Astrocyte of the cerebellum (primary cell): ENCODE measurements around the gene IMMP2L.

ENCODE experiments used
- DNase-seq: peaks from one replicate; pipeline ENCODE4 v3.0.0-alpha.2; 2011; ENCODE audit warnings: low read depth
- H3K4me3 ChIP-seq: 2 replicates; pipeline ENCODE4 v1.5.1; 2011; ENCODE audit warnings: mild to moderate bottlenecking, low read depth, low read length, moderate library complexity
- in situ Hi-C: cut with HindIII; loops from 2 replicates; pipeline ENCODE4 v1.10.0; 2017; ENCODE audit warnings: low sequenced_read_pairs
- TF ChIP-seq, protein P1 (sequence below): IDR thresholded peaks from 2 replicates; pipeline ENCODE4 v1.5.1; 2012; ENCODE audit warnings: low read length, low read depth, moderate library complexity, mild to moderate bottlenecking; ENCODE audit errors: missing control alignments

The IMMP2L gene

GRCh38 chr7:111138193-111138569 is 424.1 kb downstream of the IMMP2L start:
- in situ Hi-C loops: no loop called here
- no peak for DNase-seq
- TF ChIP-seq, protein P1, sequence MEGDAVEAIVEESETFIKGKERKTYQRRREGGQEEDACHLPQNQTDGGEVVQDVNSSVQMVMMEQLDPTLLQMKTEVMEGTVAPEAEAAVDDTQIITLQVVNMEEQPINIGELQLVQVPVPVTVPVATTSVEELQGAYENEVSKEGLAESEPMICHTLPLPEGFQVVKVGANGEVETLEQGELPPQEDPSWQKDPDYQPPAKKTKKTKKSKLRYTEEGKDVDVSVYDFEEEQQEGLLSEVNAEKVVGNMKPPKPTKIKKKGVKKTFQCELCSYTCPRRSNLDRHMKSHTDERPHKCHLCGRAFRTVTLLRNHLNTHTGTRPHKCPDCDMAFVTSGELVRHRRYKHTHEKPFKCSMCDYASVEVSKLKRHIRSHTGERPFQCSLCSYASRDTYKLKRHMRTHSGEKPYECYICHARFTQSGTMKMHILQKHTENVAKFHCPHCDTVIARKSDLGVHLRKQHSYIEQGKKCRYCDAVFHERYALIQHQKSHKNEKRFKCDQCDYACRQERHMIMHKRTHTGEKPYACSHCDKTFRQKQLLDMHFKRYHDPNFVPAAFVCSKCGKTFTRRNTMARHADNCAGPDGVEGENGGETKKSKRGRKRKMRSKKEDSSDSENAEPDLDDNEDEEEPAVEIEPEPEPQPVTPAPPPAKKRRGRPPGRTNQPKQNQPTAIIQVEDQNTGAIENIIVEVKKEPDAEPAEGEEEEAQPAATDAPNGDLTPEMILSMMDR: no peak
- H3K4me3 ChIP-seq: no peak overlapping the region

DNA sequence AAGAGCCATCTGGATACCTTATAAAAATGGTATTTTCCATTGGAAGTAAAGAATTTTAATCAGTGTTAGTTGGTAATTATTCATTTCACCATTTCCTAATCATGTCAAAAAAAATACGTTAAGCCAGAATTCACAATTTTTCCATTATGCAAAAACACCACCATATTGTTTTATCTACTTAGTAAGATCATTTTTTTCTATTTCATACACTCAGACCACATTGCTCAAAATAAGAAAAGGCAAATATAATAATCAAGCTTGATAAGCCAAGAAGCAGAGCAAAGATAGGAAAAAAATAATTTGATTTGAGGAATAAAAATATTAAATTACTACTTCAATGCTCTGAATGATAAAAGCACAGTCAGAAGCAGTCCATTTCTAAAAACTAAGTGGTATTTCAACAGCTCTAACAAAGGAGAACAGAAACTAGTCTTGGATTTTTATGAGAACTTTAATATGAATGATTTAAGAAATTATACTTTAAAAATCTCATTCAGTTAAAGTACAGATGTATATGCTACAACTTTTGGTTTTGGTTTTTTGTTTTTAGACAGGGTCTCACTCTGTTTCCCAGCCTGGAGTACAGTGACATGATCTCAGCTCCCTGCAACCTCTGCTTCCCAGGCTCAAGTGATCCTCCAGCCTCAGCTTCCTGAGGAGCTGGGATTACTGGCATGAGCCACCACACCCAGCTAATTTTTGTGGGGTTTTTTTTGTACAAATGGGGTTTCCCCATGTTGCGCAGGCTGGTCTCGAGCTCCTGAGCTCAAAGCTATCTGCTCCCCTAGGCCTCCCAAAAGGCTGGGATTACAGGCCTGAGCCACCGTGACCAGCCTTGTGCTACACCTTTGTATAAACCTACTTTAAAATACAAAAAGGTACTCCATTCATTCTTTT is 424.7 kb downstream of the IMMP2L start:
- in situ Hi-C loops: no loop called here
- TF ChIP-seq, protein P1: no peak
- DNase-seq: no peak
- H3K4me3 ChIP-seq: no peak overlapping the region

- TF ChIP-seq, protein P1: no peak
- no peak overlapping the region for H3K4me3 ChIP-seq
- no peak for DNase-seq
- in situ Hi-C loops: no loop called here
Measured at GRCh38 chr7:111132833-111133232, 429.5 kb downstream of the IMMP2L start.

GRCh38 chr7:111129435-111129834 is 432.9 kb downstream of the IMMP2L start:
- in situ Hi-C loops: no loop called here
- TF ChIP-seq, protein P1: no peak
- no peak for DNase-seq
- no peak overlapping the region for H3K4me3 ChIP-seq

- in situ Hi-C loops: no loop called here
- TF ChIP-seq, protein P1: no peak
- H3K4me3 ChIP-seq: no peak overlapping the region
- DNase-seq: no peak
Measured at GRCh38 chr7:111126987-111127386, 435.3 kb downstream of the IMMP2L start.

DNA sequence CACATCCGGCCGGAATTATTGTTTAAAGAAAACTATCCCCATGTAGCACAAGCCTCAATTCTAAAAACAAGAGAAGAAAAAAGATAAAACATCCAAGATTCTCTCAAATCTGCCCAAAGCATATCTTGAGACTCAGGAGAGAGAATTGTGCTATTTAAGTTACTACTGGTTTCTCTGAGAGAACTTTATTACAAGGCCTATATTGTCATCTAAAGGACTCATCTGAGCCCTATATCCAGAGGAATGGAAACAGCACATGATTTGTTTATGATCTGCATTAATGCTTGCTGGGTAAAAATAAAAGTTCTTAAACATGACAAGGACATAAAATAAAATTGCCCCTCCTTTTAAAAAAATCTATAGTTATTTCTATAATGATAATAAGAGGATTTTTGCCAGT is 446.3 kb downstream of the IMMP2L start:
- no peak for DNase-seq
- H3K4me3 ChIP-seq: no peak overlapping the region
- TF ChIP-seq, protein P1: no peak
- in situ Hi-C loops: no loop called here
